Activated CD4-positive, alpha-beta T cell treated with anti-CD3 and anti-CD28 coated beads, Interleukin-2, amount 50 U/mL, for 1 hour (primary cell): Measurements from ENCODE around the gene GSDMA.

Experiments used
- DNase-seq: peaks from one replicate; pipeline ENCODE4 v3.0.0-alpha.2; 2020

The GSDMA gene

DNA sequence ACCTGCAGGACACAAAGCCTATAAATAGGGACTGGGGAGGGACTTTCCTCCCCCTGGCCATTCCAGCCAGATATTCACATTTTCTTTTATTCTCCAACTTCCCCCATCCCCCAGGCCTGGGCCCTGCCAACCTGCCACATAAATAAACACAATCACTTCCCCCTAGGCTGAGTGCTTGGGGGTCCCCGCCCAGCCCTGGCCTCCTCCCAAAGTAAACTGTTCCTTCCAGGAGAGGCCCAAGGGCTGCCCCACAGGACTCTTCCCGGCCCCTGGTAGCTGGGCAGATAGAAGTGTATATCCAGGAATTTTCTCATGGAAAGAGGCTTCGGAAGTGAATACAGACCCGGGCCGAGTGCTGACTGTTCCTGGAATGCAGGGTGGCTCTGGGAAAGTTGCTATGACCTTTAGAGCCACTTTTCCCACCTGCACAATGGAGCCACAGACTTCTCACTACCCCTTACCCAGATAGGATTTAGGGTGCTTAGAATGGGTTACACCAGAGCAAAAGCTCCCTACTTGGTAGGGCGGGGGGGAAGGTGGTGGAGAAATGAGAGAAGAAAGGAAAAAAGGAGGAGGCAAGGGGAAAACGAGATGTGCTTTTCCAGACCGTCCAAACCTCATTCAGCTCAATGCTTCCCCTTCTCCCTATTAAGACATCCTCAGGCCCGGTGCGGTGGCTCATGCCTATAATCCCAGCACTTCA, 60.9 kb downstream of the GSDMA start:
- DNase-seq = no peak

DNA sequence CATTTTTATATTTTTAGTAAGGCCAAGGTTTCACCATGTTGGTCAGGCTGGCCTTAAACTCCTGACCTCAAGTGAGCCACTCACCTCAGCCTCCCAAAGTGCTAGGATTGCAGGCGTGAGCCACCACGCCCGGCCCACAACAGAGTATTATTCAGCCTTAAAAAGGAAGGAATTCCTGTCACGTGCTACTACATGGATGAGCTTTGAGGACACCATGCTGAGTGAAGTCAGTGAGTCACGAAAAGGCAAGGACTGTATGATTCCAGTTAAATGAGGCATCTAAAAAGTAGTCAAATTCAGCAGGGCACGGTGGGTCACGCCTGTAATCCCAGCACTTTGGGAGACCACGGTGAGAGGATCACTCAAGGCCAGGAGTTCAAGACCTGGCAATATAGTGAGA, 62.1 kb downstream of the GSDMA start:
- no peak for DNase-seq

DNA sequence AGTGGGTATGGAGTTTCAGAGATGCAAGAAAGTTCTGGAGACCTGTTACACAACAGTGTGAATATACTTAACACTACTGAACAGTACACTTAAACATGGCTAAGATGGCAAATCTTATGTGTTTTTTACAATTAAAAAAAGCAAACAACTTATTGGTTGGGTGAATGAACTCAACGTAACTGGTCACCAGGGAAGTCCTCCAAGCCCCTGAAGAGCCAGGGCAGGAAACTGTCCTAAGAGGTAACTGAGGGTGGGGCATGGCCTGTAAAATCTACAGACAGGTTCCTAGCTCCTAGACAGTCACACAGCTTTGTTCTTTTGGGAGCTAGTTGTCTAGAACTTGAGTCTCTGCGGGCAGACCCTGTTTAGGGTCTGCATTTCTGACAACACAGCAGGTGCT, 62.8 kb downstream of the GSDMA start:
- no peak for DNase-seq

DNA sequence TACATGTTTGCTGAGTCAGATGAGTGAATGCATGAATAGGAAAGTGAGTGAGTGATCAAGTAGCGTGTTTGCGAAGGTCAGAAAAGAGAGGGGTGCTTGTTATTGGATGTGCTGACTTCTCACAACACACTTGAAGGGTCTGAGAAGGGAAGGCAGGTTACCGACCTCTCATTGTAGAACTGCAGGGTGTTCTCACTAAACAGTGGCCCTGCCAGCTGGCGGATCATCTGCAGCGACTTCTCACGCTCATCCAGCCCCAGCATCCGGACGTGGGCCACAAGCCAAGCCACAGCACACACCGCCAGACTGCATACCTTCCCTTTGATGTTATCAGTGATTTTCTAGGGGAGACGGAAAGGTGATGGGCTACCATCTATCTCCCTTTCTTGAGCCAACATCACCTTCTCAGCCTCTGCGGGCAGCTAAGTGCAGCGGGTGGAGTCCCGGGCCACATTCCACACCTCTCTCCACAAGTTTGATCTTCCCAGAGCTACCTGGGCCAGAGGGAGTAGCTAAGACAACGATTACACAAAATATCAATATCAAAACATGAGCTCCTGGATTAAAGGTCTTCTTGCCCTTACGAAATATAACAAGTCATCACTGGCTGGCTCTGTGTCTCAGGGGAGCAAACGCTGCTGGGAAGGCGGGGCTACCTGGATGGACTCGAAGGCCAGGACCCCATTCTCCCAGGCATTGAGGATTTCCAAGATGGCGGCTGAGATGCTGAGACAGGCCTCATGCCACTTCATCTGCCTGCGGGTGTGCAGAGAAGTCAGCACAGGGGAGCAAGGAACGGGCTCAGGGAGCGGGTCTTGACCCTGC, 63.4 kb downstream of the GSDMA start:
- peak; percentile 44 for DNase-seq

DNA sequence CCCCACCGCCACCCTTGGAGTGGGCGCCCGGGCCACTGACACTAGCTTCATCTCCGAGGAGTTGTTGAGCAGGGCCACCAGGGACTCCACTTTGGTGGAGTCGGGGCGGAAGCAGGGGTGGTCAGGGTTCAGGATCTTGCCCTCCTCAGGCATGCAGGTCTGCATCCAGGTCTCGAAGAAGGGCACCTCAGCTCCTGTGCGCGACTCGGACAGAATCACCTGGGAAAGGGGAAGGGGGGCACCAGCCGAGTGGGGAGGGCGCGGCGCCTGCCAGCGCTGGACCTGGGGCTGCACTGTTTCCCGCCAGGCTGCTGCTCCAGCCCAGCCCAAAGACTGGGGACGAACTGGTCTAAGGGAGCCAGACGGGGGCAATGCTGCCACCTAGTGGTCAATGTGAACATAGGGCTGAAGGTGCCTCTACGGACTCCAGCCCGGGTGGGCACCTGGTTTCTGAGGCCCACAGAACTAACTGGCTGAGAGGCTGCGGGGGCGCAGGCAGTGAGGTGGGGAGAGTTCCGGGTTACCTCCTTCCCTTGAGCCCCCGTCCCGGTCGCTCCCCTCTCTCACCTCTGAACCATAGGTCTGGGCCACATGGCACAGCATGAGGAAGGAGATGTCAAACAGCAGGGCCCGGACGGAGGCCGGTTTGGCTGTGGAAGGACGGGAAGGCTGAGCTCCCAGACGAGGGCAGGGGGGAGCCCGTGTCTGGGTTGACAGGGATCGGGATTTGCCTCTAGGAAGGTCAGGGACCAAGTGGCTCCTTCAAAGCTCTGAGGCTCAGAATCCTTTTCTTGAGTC, 64.2 kb downstream of the GSDMA start:
- DNase-seq = peak; percentile 74
